Right renal cortex interstitium (tissue), 3 donors: ENCODE results near the gene CD101. TPM values are rescaled to one million over a fixed set of nuclear protein-coding genes. Genes with fewer than 3 reads are reported as not detected.

Experiments used
- DNase-seq, 3 donors: peaks; one replicate each; pipeline ENCODE4 v3.0.0-alpha.2; 2013; ENCODE audit warnings: low read depth in 3 of 3, low spot score in 2 of 3
- polyA plus RNA-seq, 3 donors: library from polyadenylated mRNA; unstranded; fragments of 120-200 nt; gene quantifications; one replicate each; pipeline ENCODE4 v1.2.1, GENCODE V29; 2013; ENCODE audit not compliant: insufficient read length in 3 of 3

CD101 gene
- polyA plus RNA-seq, 3 donors, result 1.5 to 1.8 (median 1.5) TPM

DNA sequence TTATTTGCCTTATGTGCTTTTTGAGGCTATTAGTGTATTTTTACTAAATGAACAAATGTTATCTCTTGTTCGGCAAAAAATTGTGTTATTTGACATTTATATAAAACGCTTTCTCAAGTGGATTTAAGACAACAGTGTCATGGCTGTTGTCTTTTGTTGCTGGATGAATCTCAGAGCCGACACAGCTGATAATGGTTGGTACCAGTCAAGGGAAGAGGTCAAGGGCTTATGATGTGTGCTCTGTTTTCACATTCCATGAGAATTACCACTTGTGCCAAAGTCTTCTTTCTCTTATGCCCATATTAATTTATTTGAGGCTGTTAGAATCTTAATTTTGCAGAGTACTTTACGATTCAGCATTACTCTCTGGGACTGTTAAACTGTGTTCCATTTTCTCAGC lies 17.9 kb upstream of the CD101 start:
- DNase-seq, result no peak

DNA sequence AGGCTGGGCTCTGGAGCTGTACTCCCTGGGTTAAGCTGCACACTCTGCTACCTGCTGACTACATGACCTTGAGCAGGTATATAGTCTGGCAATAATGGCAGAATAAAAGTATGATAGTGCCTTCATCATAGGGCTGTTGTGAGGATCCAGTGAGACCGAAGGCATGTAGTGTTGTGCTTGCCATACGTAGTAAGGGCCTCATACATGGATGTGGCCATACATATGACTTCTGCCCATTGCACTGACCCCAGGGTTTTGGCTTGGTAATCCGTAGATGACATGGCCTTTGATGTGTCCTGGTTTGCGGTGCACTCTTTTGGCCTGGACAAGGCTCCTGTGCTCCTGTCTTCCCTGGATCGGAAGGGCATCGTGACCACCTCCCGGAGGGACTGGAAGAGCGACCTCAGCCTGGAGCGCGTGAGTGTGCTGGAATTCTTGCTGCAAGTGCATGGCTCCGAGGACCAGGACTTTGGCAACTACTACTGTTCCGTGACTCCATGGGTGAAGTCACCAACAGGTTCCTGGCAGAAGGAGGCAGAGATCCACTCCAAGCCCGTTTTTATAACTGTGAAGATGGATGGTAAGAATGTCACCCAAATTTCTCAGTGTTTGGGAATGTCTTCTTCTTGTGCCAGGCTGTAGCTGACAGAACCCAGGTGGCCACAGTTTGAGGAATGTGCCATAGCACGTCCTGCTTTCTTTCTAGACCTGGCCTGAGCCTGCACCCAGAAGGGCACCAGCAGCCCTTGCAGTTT lies 17.0 kb upstream of the CD101 start:
- DNase-seq, result no peak

DNA sequence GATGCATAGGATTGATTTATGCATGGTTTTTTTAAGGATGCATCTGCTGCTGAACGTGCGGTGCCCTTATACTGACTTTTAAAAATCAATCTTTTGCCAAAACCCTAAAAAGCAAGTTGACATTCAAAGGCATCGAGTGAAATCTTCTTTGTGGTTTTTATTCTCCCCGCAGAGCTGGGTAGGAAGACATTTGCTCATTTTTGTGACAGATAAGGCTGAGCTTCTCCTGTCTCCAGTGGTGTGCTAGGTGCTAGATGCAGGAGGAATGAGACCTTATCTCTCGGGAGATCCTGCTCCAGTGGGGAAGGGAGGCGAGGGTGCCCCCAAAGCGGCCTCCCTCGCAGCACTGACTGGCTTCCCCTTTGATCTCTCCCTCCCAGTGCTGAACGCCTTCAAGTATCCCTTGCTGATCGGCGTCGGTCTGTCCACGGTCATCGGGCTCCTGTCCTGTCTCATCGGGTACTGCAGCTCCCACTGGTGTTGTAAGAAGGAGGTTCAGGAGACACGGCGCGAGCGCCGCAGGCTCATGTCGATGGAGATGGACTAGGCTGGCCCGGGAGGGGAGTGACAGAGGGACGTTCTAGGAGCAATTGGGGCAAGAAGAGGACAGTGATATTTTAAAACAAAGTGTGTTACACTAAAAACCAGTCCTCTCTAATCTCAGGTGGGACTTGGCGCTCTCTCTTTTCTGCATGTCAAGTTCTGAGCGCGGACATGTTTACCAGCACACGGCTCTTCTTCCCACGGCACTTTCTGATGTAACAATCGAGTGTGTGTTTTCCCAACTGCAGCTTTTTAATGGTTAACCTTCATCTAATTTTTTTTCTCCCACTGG lies 14.9 kb upstream of the CD101 start:
- no peak for DNase-seq

DNA sequence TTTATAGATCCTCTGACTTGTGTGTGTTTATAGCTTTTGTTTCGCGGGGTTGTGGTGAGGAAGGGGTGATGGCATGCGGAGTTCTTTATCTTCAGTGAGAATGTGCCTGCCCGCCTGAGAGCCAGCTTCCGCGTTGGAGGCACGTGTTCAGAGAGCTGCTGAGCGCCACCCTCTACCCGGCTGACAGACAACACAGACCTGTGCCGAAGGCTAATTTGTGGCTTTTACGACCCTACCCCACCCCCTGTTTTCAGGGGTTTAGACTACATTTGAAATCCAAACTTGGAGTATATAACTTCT lies 14.4 kb upstream of the CD101 start:
- no peak for DNase-seq

DNA sequence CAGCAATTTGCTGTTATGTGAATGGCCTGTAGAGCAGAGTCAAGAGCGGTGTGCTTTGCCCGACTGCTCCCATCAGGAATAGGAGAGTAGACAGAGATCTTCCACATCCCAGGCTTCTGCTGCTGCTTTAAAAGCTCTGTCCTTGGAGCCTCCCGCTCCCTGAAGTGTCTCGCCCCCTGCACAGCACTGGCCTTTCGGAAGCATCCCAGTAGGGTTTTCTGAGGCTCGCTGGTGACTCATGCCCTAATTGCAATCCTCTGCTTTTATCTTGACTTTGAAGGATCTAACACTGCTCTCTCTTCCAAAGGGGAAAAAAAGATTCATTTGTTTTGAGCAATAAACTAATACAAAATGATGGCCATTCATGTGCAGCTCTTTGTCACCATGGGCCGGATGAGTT lies 13.3 kb upstream of the CD101 start:
- no peak for DNase-seq

DNA sequence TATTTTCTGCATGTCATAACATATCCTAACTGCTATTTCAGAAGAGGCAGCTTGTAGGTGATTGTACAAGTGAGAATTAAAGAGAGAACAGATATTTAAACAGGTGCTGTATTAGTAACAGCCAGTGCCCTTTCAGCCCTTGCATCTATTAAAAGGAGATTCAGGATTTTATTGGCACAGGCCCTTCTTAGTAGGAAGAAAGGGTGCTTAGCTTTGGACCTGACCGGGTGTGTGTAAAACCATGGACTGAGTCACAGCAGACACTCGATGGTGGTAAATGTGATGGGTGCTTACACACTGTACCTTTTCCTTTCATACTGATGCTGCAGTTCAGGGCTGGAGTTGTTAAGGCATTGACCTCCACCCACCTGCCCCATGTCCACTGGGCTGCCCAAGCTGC lies 12.7 kb upstream of the CD101 start:
- no peak for DNase-seq

DNA sequence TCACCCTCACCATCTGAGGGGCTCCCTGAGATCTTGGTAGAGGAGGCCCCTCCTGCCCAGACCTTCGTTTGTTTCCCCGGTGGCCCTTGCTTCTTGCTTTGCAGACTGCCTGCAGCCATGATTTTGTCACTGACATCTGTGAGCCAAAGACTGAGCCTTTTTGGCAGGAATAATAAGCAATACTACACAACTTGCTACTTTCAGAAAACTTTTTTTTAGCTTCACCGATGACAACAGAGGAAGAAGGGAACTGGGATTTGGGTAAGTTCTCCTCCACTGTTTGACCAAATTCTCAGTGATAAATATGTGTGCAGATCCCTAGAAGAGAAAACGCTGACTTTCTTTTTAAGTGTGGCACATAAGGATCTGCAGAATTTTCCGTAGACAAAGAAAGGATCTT lies 11.7 kb upstream of the CD101 start:
- no peak for DNase-seq

DNA sequence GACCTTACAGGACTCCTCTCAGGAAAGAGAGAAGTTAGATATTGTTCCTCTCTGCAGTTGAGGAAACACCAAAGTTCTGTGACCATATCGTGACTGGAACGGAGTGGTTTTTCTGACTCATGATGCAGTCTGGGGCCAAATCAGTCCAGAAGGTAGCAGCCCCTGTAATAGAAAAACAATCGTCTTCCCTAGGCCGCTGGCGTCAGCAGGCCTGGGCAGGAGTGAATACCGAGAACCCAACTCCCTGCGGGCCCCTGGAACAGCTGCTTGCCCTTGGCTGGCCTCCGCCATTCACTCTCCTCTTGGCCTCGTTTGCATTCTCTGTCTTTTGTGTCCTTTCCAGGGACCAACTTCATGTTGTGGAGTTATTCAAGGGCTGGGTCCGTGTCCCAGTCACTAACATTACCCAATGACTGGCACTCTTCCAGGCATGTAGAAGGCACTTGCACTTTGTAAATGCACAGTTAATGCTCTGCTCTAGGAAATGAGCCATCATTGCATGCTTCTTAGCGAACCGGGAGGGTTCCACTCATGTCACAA lies 10.9 kb upstream of the CD101 start:
- no peak for DNase-seq

DNA sequence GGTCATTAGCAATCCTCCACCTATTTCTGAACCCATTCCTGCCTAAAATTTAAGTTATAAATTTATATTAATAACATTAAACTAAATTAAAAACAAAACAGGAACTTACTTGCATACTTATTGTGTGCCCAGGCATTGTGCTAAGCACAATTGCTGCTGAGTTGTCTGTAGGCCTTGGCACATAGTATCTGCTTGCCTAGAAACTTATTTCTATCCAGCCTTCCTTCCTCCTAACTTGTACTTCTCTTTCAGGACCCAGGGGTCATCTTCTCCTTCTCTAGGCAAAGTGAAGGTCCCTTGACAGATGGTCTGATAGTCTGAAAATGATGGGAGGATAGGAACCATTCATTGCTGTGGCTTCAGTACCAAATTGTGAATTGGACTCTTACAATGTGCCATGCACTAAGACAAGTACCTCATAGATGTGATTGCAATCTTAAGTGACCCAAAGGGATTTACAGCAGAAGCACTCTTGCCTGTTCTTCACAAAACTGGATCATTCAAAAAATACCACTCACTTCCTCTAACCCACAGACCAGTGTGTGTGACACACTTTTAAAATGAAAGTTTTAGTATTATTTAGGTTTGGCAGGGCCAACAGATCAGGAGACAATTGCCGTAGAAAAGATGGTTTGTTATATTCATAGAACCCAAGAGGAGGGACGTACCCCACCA lies 10.3 kb upstream of the CD101 start:
- no peak for DNase-seq

DNA sequence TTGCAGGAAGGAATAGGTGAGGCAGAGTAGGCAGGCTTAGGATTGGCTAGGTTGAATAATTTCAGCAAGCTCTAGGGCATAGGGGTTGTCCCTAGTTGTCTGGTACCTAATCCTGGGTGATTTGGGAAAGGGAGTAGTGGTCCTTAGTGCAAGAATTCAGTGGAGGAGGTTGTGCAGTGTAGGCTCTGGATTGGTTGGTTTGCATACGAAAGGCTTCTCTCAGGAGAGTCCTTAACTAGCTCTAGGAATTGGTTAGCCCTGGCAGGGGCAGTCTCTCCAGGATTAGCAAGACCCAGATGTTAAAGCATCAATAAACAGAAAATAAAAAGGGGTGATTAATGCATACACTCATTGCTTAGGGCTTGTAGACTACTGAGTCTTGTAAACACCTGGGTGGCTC lies 9.6 kb upstream of the CD101 start:
- no peak for DNase-seq

DNA sequence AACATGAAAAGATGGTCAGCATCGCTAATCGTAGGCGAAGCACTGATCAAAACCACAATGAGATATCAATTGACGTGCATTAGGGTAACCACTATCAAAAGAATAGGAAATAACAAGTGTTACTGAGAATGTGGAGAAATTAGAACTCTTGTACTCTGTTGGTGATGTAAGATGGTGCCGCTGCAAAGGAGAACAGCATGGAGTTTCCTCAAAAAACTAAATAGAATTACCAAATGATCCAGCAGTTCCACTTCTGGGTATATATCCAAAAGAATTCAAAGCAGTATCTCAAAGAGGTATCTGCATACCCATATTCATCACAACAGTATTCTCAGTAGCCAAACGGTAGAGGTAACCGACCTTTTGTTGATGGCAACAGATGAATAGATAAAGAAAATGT lies 8.3 kb upstream of the CD101 start:
- DNase-seq, result no peak

DNA sequence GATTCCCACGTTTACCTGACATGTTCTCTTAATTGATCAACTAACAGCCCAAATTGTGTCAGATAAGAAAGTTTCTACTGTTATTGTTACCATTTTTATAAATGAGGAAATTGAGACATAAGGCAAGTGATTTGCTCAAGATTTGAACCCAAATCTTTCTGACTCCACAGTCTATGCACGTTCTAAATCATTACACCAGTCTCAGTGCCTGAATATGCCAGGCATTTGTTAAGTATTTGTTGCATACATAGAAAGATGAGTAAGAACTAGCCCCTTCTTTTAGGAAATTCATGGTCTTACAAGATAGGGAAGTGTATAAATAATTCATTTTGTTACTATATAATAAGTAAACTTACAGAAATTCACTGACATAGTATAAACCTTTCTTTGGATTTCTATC lies 7.1 kb upstream of the CD101 start:
- no peak for DNase-seq

DNA sequence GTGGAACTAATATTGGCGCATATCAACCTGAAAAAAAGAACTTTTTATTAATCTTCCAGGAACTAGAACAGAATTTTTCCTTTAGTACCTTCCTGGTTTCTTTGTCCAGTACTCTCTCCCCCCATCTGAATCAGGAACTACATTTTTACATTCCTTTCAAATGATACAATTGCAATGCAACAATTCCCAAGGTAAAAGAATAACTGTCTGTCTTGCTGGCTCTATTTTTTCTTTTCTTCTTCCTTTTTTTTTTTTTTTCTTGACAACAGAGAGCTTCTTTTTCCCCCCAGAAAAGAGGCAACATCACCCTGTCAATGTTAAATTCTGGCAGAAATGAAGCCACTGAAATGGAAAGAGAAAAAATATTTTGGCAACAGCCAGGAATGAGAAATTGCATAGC lies 4.5 kb upstream of the CD101 start:
- no peak for DNase-seq

DNA sequence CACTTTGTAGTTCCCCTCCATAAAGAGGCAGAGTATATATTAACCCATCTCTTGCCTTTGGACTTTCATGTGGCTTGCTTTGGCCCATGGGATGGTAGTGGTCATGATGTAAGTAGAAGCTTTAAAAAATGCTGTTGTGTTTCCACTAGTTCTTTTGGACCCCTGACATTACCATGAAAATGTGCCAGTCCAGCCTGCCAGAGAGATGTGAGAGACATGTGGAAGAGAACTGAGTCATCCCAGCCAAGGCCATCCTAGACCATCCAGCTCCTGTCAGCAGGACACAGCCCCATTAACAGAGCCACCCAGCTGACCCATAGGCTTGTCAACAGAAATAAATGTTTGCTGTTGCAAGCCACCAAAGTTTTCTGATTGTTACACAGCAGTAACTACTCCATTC lies 3.9 kb upstream of the CD101 start:
- no peak for DNase-seq

DNA sequence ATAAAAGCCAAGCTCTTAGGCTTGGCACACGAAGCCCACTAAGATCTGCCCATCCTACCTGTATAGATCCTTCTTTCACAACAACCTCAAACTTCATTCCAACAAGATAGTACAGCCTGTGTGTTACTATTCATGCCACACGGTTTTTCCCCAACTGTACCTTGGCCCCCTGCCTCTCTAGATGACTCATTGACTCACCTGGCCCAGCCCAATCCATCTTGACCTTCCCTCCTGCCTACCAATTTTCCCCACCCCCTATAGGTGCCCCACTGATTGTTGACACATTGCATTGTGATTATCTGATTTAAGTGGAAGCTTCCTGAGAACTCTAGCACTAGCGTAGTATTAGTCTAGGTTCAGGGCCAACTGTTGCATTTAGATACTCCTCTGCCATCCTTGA lies 2.0 kb upstream of the CD101 start:
- no peak for DNase-seq

DNA sequence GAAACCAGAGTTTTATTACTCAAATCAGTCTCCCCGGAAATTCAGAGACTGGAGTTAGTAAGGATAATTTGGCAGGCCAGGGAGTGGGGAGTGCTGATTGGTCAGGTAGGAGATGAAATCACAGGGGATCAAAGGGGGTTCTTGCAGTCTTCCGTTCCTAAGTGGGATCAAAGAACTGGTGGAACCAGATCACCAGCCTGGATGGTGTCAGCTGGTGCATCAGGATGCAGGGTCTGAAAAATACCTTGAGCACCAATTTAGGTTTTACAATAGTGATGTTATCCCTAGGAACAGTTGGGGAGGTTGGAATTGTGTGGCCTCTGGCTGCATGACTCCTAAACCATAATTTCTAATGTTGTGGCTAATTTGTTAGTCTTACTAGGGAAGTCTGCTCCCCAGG lies 1.4 kb upstream of the CD101 start:
- no peak for DNase-seq

DNA sequence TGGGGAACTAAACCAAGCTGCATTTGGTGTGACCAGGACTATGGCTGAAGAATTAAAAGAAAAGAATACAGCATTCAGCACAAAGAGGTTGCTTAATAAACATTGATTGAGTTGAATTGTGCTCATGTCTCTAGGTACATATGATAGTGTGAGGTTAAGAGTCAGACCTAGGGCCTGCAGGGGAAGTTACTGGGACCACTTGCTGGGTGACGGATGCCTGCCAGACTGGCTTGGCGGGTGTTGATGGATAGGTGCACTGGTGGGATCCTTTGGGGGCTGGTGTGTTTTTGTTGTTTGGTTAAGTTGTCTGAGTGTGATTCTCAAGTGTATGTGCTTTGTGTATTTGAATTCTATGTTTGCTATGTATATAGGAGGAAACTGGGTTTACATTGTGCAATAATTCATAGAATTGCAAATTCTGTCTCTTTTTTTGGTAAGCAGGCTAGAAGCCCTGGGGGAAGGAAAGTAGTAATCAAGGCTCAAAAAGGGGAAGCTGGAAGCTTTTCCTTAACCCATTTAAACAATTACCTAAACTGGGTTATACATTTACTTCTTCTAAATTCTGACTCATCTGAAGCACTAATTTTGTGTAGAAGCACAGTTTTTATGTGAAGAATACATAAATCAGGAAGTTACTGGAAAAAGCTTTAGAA lies 1.8 kb downstream of the CD101 start:
- no peak for DNase-seq

DNA sequence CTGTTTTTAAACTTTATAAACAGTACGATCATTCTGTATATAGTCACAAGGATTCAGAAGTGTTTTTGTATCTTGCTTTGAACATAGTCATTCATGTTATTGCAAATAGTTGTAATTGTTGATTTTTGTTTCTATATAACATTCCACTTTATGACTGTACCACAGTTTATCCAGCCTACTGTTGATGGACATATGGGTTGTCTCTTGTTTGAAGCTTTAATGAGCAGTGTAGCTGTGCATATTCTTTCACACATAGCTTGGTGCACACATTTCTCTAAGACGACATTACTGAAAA lies 6.1 kb downstream of the CD101 start:
- no peak for DNase-seq

DNA sequence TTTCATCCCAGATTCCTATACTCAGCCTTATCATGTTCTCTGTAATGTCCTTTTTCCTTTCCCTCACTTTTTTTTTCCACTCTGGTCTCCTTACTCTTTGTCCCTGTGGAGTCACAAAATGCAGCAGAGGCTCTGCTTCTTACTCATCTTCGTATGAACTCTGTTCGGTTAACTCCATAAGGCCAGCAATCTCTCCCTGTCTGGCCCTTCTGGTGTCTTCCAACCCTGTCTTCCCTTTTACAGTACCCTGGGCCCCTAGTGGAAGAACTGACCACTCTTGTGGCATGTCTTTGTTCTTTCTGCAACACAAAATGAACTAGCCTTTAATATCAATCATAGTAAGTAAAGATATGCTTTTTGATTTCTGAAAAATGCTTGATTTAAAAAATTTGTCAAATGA lies 7.1 kb downstream of the CD101 start:
- DNase-seq, result no peak

DNA sequence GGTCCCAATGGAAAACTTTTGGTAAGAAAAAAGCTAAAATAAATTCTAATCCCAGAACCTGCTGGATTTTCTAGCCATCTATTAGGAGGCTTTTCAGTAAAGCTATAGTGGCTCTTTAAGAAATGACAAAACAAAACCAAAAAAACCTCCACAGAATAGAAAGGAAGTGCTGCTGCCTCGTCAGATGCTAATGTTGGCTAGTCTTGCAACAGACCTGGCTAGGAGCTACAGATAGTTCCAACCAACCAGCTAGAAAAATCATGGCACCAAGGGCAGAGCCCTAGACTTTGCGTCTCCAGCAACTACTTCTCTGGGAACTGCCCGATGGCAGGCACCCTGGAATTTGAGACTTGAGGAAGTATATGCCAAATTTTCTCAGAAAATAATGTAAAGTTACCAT lies 7.6 kb downstream of the CD101 start:
- no peak for DNase-seq

DNA sequence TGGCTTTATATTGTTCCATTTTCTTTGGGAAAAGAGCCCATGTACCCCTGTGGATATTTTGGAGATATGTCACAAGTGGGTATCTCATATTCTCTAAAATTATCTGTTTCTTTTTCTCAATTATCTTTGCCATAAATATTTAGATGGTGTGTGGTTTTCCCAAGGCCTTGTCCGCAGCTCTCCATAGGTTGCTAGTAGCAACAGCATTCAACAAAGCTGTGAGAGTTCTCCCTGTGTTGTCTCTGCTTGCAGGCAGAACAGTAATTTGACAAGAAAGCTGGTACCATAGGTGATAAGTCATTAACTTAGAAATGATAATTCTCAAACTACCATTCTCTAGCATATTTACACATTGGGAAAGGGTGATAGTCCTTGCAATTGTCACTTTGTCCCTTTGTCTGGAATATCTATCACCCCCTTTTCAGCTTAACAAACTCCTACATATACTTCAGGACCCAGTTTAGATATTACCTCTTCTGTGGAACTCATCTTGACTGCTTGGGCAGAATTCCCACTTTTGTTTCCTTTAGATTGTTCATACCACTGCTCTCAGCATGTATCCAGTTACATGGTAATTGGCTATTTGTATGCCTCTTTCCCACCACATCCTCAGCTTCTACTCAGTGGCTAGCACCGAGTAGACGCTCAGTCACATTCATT lies 8.9 kb downstream of the CD101 start:
- no peak for DNase-seq
